ENCODE data around the gene ZMAT2.
"Not testable (repeated sequence)": the region's sequence is repeated elsewhere in the genome, so short reads cannot be mapped to it uniquely, and the experiment has no call there.

Gene ZMAT2

GRCh38 chr5:140664359-140665119 is 35.7 kb upstream of the ZMAT2 start, which contains the start of gene WDR55:
TSS of gene WDR55 (plus strand) at chr5:140664904. CDS start at chr5:140664913, 9 bp downstream.
- H3K27ac ChIP-seq (ENCODE audit: low read length): peak within 1 kb of the TSS; percentile 89
- no peaks in the 10 kb centered on the region for H3K9me3 ChIP-seq (ENCODE audit: insufficient read depth, low read length, severe bottlenecking)
- H3K79me2 ChIP-seq (ENCODE audit: insufficient read depth, low read length): peaks cover 40% of the 10 kb centered on the region
- peaks cover 70% of the 10 kb centered on the region for H3K36me3 ChIP-seq (ENCODE audit: insufficient read depth, low read length)
- H3K4me2 ChIP-seq (ENCODE audit: insufficient read depth, low read length): peak within 1 kb of the TSS; percentile 83
- peak; percentile 96 for DNase-seq
- TF ChIP-seq EZH2 (IDR thresholded peaks at IDR 0.05; ENCODE audit: borderline replicate concordance, low read depth, low read length, severe bottlenecking) (no peak), CTCF (IDR thresholded peaks at IDR 0.05; ENCODE audit: borderline replicate concordance, extremely low read depth, low read length, poor library complexity, severe bottlenecking) (no peak)
- H2AFZ ChIP-seq (ENCODE audit: low read depth, low read length): peak within 1 kb of the TSS; percentile 98
- peaks cover 37% of the 10 kb centered on the region for H3K4me1 ChIP-seq (ENCODE audit: insufficient read depth, low read length)
- H4K20me1 ChIP-seq (ENCODE audit: insufficient read depth, low read length): peaks cover 11% of the 10 kb centered on the region; the same call in 1 of the 2 replicates
- H3K4me3 ChIP-seq (ENCODE audit: low read depth in 1 of 2, low read length in 2 of 2): peak within 1 kb of the TSS; percentile 87 to 91
- ATAC-seq (ENCODE audit: insufficient read depth, low read depth): peak; percentile 96
- H3K27me3 ChIP-seq (ENCODE audit: insufficient read depth, low read length, poor library complexity): no peaks in the 10 kb centered on the region
- peak within 1 kb of the TSS; percentile 83 for H3K9ac ChIP-seq (ENCODE audit: low read depth, low read length)

- Histone ChIP-seq H3K4me1 (ENCODE audit: insufficient read depth, low read length) (peaks cover 16% of the 10 kb centered on the region), H3K36me3 (ENCODE audit: insufficient read depth, low read length) (peaks cover 85% of the 10 kb centered on the region), H3K79me2 (ENCODE audit: insufficient read depth, low read length) (peaks cover 25% of the 10 kb centered on the region), H4K20me1 (ENCODE audit: insufficient read depth, low read length) (peaks cover 15% of the 10 kb centered on the region; the same call in 1 of the 2 replicates)
- not testable (repeated sequence) for ATAC-seq (ENCODE audit: insufficient read depth, low read depth); H3K9me3 ChIP-seq (ENCODE audit: insufficient read depth, low read length, severe bottlenecking); H3K9ac ChIP-seq (ENCODE audit: low read depth, low read length); H3K4me2 ChIP-seq (ENCODE audit: insufficient read depth, low read length); H3K27ac ChIP-seq (ENCODE audit: low read length); H3K27me3 ChIP-seq (ENCODE audit: insufficient read depth, low read length, poor library complexity); DNase-seq; H2AFZ ChIP-seq (ENCODE audit: low read depth, low read length); H3K4me3 ChIP-seq (ENCODE audit: low read depth in 1 of 2, low read length in 2 of 2)
These were observed 29.2 kb upstream of the ZMAT2 start for GRCh38 chr5:140671035-140671434.

DNA sequence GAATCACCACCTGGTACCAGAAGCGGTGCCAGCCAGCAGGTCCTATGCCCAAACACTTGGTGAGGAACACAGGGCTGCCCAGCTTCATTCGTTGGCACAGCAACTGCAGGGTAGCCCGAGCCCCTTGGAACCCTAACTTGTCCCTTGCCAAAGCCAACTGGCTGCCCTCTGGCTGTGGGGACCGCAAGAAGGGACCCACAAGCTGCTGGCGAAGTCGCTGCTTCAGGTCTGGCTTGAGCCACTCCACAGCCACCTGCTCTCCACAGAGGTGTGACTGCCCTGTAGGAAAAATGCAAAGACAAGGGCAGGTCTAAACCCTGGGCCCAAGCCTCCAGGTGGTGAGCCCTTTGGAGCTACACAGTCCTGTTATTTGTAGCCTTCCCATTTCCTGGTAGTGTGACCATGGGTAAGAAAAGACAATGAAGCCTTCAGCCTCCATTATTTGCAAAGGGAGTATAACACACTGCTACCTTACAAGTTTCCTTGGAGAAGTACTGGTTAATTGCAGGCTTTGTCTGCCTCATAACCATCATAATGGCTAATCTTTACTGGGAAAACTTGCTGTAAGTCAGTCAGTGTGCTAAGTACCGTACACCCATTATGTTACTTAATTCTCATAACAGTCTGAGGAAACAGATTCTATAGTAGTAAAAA is 28.6 kb upstream of the ZMAT2 start:
- H3K4me2 ChIP-seq (ENCODE audit: insufficient read depth, low read length): no peak overlapping the region
- no peaks in the 10 kb centered on the region for H3K9me3 ChIP-seq (ENCODE audit: insufficient read depth, low read length, severe bottlenecking)
- H3K36me3 ChIP-seq (ENCODE audit: insufficient read depth, low read length): peaks cover 91% of the 10 kb centered on the region
- ATAC-seq (ENCODE audit: insufficient read depth, low read depth) (no peak), DNase-seq (no peak)
- H4K20me1 ChIP-seq (ENCODE audit: insufficient read depth, low read length): peaks cover 15% of the 10 kb centered on the region; the same call in 1 of the 2 replicates
- no peak overlapping the region for H3K9ac ChIP-seq (ENCODE audit: low read depth, low read length)
- H3K4me1 ChIP-seq (ENCODE audit: insufficient read depth, low read length): peaks cover 11% of the 10 kb centered on the region
- H3K79me2 ChIP-seq (ENCODE audit: insufficient read depth, low read length): peaks cover 20% of the 10 kb centered on the region
- no peak overlapping the region for H3K27ac ChIP-seq (ENCODE audit: low read length)
- no peak overlapping the region for H3K4me3 ChIP-seq (ENCODE audit: low read depth in 1 of 2, low read length in 2 of 2)
- no peak overlapping the region for H2AFZ ChIP-seq (ENCODE audit: low read depth, low read length)
- TF ChIP-seq CTCF (IDR thresholded peaks at IDR 0.05; ENCODE audit: borderline replicate concordance, extremely low read depth, low read length, poor library complexity, severe bottlenecking): no peak
- TF ChIP-seq EZH2 (IDR thresholded peaks at IDR 0.05; ENCODE audit: borderline replicate concordance, low read depth, low read length, severe bottlenecking): no peak
- no peaks in the 10 kb centered on the region for H3K27me3 ChIP-seq (ENCODE audit: insufficient read depth, low read length, poor library complexity)
